ENCODE results near the gene INPP4B. TPM values are rescaled to one million over a fixed set of nuclear protein-coding genes. Genes with fewer than 3 reads are reported as not detected.
A peak's percentile ranks its signal among the peaks of the same experiment; 100 is the strongest.

Gene INPP4B
- total RNA-seq, 1 experiment from 2014 or later = 17.6 TPM

- peaks cover 5% of the 10 kb centered on the region for H3K36me3 Mint-ChIP-seq (ENCODE audit: insufficient read depth, unreplicated experiment)
- no peaks in the 10 kb centered on the region for H3K9me3 Mint-ChIP-seq (ENCODE audit: unreplicated experiment)
- H3K27me3 Mint-ChIP-seq (ENCODE audit: insufficient read depth, unreplicated experiment) = no peaks in the 10 kb centered on the region
- no TSS peak for BruUV-seq (replicated peaks)
- no peak overlapping the region for H3K27ac Mint-ChIP-seq (ENCODE audit: low read depth, unreplicated experiment)
- no peak overlapping the region for H3K4me3 Mint-ChIP-seq (ENCODE audit: unreplicated experiment)
- TF ChIP-seq, protein P1, sequence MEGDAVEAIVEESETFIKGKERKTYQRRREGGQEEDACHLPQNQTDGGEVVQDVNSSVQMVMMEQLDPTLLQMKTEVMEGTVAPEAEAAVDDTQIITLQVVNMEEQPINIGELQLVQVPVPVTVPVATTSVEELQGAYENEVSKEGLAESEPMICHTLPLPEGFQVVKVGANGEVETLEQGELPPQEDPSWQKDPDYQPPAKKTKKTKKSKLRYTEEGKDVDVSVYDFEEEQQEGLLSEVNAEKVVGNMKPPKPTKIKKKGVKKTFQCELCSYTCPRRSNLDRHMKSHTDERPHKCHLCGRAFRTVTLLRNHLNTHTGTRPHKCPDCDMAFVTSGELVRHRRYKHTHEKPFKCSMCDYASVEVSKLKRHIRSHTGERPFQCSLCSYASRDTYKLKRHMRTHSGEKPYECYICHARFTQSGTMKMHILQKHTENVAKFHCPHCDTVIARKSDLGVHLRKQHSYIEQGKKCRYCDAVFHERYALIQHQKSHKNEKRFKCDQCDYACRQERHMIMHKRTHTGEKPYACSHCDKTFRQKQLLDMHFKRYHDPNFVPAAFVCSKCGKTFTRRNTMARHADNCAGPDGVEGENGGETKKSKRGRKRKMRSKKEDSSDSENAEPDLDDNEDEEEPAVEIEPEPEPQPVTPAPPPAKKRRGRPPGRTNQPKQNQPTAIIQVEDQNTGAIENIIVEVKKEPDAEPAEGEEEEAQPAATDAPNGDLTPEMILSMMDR (IDR thresholded peaks at IDR 0.05; ENCODE audit: unreplicated experiment) = no peak
- intact Hi-C loops (cut with micrococcal nuclease) = no loop called here
- no peak for DNase-seq (ENCODE audit: unreplicated experiment)
- ChIA-PET POLR2A (interaction anchor here (0.8 kb wide), 1 partner anchor 13 kb away, joined by 3 read pairs; no protein-coding TSS in a partner anchor), CTCF (interaction anchor here (0.7 to 1.5 kb wide), 2 partner anchors 11 to 271 kb away, joined by 3 read pairs; no protein-coding TSS in a partner anchor)
- peaks cover 9% of the 10 kb centered on the region for H3K4me1 Mint-ChIP-seq (ENCODE audit: insufficient read depth, unreplicated experiment)
These were observed 453.0 kb downstream of the INPP4B start for GRCh38 chr4:142393127-142393526.

DNA sequence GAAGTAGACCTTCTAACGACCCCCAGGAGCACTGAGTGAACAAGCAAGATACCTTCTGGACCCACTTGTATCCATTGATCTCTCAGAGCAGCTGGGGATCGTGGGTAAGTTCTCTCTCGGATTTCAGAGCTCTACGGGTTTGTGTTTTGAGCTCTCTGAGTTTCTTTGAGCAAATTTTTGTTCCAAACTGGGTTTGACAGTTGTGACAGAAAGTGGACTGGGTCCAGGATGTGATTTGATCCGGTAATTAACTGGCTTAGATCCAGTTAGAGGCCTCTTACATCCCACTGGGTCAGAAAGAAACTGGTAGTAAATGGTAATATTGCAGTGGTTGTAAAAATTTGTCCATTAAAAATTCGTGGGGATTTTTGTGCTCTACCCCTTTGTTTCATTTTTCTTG is 459.2 kb downstream of the INPP4B start:
- no TSS peak for BruUV-seq (replicated peaks)
- TF ChIP-seq, protein P1 (IDR thresholded peaks at IDR 0.05; ENCODE audit: unreplicated experiment) = no peak
- POLR2A ChIA-PET = interaction anchor here (1.5 to 1.6 kb wide), 2 partner anchors 9 to 19 kb away, joined by 4 to 11 read pairs; no protein-coding TSS in a partner anchor
- Mint-ChIP-seq H3K4me1 (ENCODE audit: insufficient read depth, unreplicated experiment) (peaks cover 14% of the 10 kb centered on the region), H3K36me3 (ENCODE audit: insufficient read depth, unreplicated experiment) (peaks cover 9% of the 10 kb centered on the region), H3K9me3 (ENCODE audit: unreplicated experiment) (no peaks in the 10 kb centered on the region), H3K4me3 (ENCODE audit: unreplicated experiment) (no peak overlapping the region), H3K27me3 (ENCODE audit: insufficient read depth, unreplicated experiment) (no peaks in the 10 kb centered on the region), H3K27ac (ENCODE audit: low read depth, unreplicated experiment) (no peak overlapping the region)
- CTCF ChIA-PET = interaction anchor here (0.6 to 0.9 kb wide), 2 partner anchors 8 to 104 kb away, joined by 3 to 5 read pairs; no protein-coding TSS in a partner anchor
- no peak for DNase-seq (ENCODE audit: unreplicated experiment)
- intact Hi-C loops (cut with micrococcal nuclease) = no loop called here

GRCh38 chr4:142386449-142386848 is 459.7 kb downstream of the INPP4B start:
- H3K4me3 Mint-ChIP-seq (ENCODE audit: unreplicated experiment) = no peak overlapping the region
- POLR2A ChIA-PET = interaction anchor here (1.5 to 1.6 kb wide), 2 partner anchors 10 to 19 kb away, joined by 4 to 11 read pairs; no protein-coding TSS in a partner anchor
- H3K9me3 Mint-ChIP-seq (ENCODE audit: unreplicated experiment) = no peaks in the 10 kb centered on the region
- TF ChIP-seq, protein P1 (IDR thresholded peaks at IDR 0.05; ENCODE audit: unreplicated experiment) = no peak
- peaks cover 14% of the 10 kb centered on the region for H3K4me1 Mint-ChIP-seq (ENCODE audit: insufficient read depth, unreplicated experiment)
- DNase-seq (ENCODE audit: unreplicated experiment) = no peak
- CTCF ChIA-PET = interaction anchor here (0.9 kb wide), 1 partner anchor 8 kb away, joined by 3 read pairs; no protein-coding TSS in a partner anchor
- intact Hi-C loops (cut with micrococcal nuclease) = no loop called here
- no peak overlapping the region for H3K27ac Mint-ChIP-seq (ENCODE audit: low read depth, unreplicated experiment)
- peaks cover 9% of the 10 kb centered on the region for H3K36me3 Mint-ChIP-seq (ENCODE audit: insufficient read depth, unreplicated experiment)
- no peaks in the 10 kb centered on the region for H3K27me3 Mint-ChIP-seq (ENCODE audit: insufficient read depth, unreplicated experiment)
- BruUV-seq (replicated peaks) = no TSS peak

- intact Hi-C loops (cut with micrococcal nuclease) = loop anchor here (2.0 kb wide), 1 partner anchor 17 kb away; no protein-coding TSS in a partner anchor
- CTCF ChIA-PET = interaction anchor here (1.0 kb wide), 1 partner anchor 30 kb away, joined by 7 read pairs; no protein-coding TSS in a partner anchor
- no peaks in the 10 kb centered on the region for H3K9me3 Mint-ChIP-seq (ENCODE audit: unreplicated experiment)
These were observed 462.2 kb downstream of the INPP4B start for GRCh38 chr4:142383800-142384470.

More at GRCh38 chr4:142383800-142384470, 462.2 kb downstream of the INPP4B start:
- Mint-ChIP-seq H3K4me3 (ENCODE audit: unreplicated experiment) (no peak overlapping the region), H3K27ac (ENCODE audit: low read depth, unreplicated experiment) (peak overlapping the region; percentile 54), H3K36me3 (ENCODE audit: insufficient read depth, unreplicated experiment) (peaks cover 15% of the 10 kb centered on the region), H3K27me3 (ENCODE audit: insufficient read depth, unreplicated experiment) (no peaks in the 10 kb centered on the region), H3K4me1 (ENCODE audit: insufficient read depth, unreplicated experiment) (peaks cover 33% of the 10 kb centered on the region)
- DNase-seq (ENCODE audit: unreplicated experiment) = peak; percentile 74
- POLR2A ChIA-PET = interaction anchor here (0.6 to 2.3 kb wide), 7 partner anchors 9 to 58 kb away, joined by 3 to 30 read pairs (median 5); no protein-coding TSS in a partner anchor
- BruUV-seq (replicated peaks) = no TSS peak
- TF ChIP-seq, protein P1 (IDR thresholded peaks at IDR 0.05; ENCODE audit: unreplicated experiment) = no peak
